ENCODE data around the gene ATP2B2.

The ATP2B2 gene

GRCh38 chr3:10492364-10493201, 12.8 kb downstream of the ATP2B2 start:
- no peak for DNase-seq

GRCh38 chr3:10489746-10490483, 15.5 kb downstream of the ATP2B2 start:
- no peak for DNase-seq

- no peak for DNase-seq
Observed at GRCh38 chr3:10487988-10488633, 17.3 kb downstream of the ATP2B2 start.

- no peak for DNase-seq
Observed at GRCh38 chr3:10485806-10486205, 19.6 kb downstream of the ATP2B2 start.

- DNase-seq: no peak
Observed at GRCh38 chr3:10485380-10485779, 20.0 kb downstream of the ATP2B2 start.

GRCh38 chr3:10484709-10485108, 20.7 kb downstream of the ATP2B2 start:
- DNase-seq: no peak

GRCh38 chr3:10483686-10484345, 21.6 kb downstream of the ATP2B2 start:
- DNase-seq: no peak

GRCh38 chr3:10483364-10483675, 22.1 kb downstream of the ATP2B2 start:
- DNase-seq: no peak

GRCh38 chr3:10482631-10483363, 22.6 kb downstream of the ATP2B2 start:
- no peak for DNase-seq

- DNase-seq: no peak
Observed at GRCh38 chr3:10480871-10481378, 24.5 kb downstream of the ATP2B2 start.

- no peak for DNase-seq
Observed at GRCh38 chr3:10479311-10479710, 26.1 kb downstream of the ATP2B2 start.

GRCh38 chr3:10475983-10476382, 29.4 kb downstream of the ATP2B2 start:
- DNase-seq: no peak

GRCh38 chr3:10474847-10475246, 30.5 kb downstream of the ATP2B2 start:
- no peak for DNase-seq

- no peak for DNase-seq
Observed at GRCh38 chr3:10474275-10474646, 31.1 kb downstream of the ATP2B2 start.

- DNase-seq: no peak
Observed at GRCh38 chr3:10473581-10474274, 31.7 kb downstream of the ATP2B2 start.

GRCh38 chr3:10472877-10473440, 32.4 kb downstream of the ATP2B2 start:
- DNase-seq: no peak

- DNase-seq: no peak
Observed at GRCh38 chr3:10471054-10471688, 34.2 kb downstream of the ATP2B2 start.

- DNase-seq: no peak
Observed at GRCh38 chr3:10470120-10471053, 35.0 kb downstream of the ATP2B2 start.

- DNase-seq: no peak
Observed at GRCh38 chr3:10469441-10470119, 35.8 kb downstream of the ATP2B2 start.

All from activated effector memory CD4-positive, alpha-beta T cell treated with anti-CD3 and anti-CD28 coated beads, Interleukin-2, amount 50 U/mL, for 16 hours (primary cell).